K562 (cell line): ENCODE results near the gene CHST12. TPM values are rescaled to one million over a fixed set of nuclear protein-coding genes. Genes with fewer than 3 reads are reported as not detected.

Source experiments
- ADNP ChIP-seq: fragments of 200-800 bp; sonication (Bioruptor generic); IDR thresholded peaks from 2 replicates; pipeline ENCODE4 v1.6.1; 2016; ENCODE audit warnings: missing genetic modification characterization, missing compliant biosample characterization
- BRD9 ChIP-seq: fragments of 450-650 bp; IDR thresholded peaks from 2 replicates; pipeline ENCODE4 v1.6.1; 2018; ENCODE audit warnings: low read depth; ENCODE audit not compliant: partially characterized antibody
- CTBP1 ChIP-seq: fragments of 450-650 bp; IDR thresholded peaks from 2 replicates; pipeline ENCODE4 v1.6.1; 2016; ENCODE audit warnings: borderline replicate concordance
- DACH1 ChIP-seq: fragments of 450-650 bp; IDR thresholded peaks from 2 replicates; pipeline ENCODE4 v1.6.1; 2018; ENCODE audit not compliant: partially characterized antibody
- E2F6 ChIP-seq, 2 experiments: IDR thresholded peaks; 2 replicates each; pipeline ENCODE4 v1.6.1; 2011; ENCODE audit warnings: borderline replicate concordance in 1 of 2, control low read depth in 1 of 2, low read depth in 1 of 2, low read length in 1 of 2, mild to moderate bottlenecking in 1 of 2, mixed read lengths in 1 of 2, moderate library complexity in 1 of 2; ENCODE audit not compliant: insufficient read depth in 1 of 2, insufficient read length in 1 of 2, poor library complexity in 1 of 2, severe bottlenecking in 1 of 2; ENCODE audit errors: extremely low read depth in 1 of 2
- E4F1 ChIP-seq: fragments of 250-450 bp; sonication (Bioruptor Pico); IDR thresholded peaks from 2 replicates; pipeline ENCODE4 v1.5.0; 2021; ENCODE audit warnings: mild to moderate bottlenecking, borderline replicate concordance
- ESRRA ChIP-seq: fragments of 450-650 bp; IDR thresholded peaks from 2 replicates; pipeline ENCODE4 v1.6.1; 2014; ENCODE audit warnings: low read depth, mild to moderate bottlenecking, moderate library complexity, borderline replicate concordance
- FOXM1 ChIP-seq, 2 experiments: fragments of 450-650 bp in 1 of 2; sonication (generic) in 1 of 2; formaldehyde crosslinking in 1 of 2; IDR thresholded peaks; 2 replicates each; pipeline versions ENCODE4 v1.6.1 to v1.9.0; 2017 to 2022; ENCODE audit warnings: low read depth in 2 of 2, mild to moderate bottlenecking in 2 of 2, missing genetic modification reagents in 1 of 2, moderate library complexity in 1 of 2
- KDM1A ChIP-seq, 2 experiments: fragments of 450-650 bp; IDR thresholded peaks; 2 replicates each; pipeline ENCODE4 v1.6.1; 2016; ENCODE audit warnings: mild to moderate bottlenecking in 2 of 2
- NELFE ChIP-seq: IDR thresholded peaks from 2 replicates; pipeline ENCODE4 v1.6.1; 2011; ENCODE audit warnings: mild to moderate bottlenecking; ENCODE audit not compliant: insufficient read depth, insufficient read length
- NFIC ChIP-seq: fragments of 450-650 bp; IDR thresholded peaks from 2 replicates; pipeline ENCODE4 v1.6.1; 2017; ENCODE audit warnings: mild to moderate bottlenecking, inconsistent platforms
- NRF1 ChIP-seq, 2 experiments: fragments of 450-650 bp; IDR thresholded peaks in 1 of 2; conservative IDR thresholded peaks in 1 of 2; 2 replicates each; pipeline ENCODE4 v1.6.1; 2014; ENCODE audit warnings: mild to moderate bottlenecking in 2 of 2
- NUFIP1 ChIP-seq: fragments of 450-650 bp; IDR thresholded peaks from 2 replicates; pipeline ENCODE4 v1.6.1; 2018; ENCODE audit not compliant: partially characterized antibody
- RBFOX2 ChIP-seq: fragments of 200-400 bp; formaldehyde crosslinking; IDR thresholded peaks from 2 replicates; pipeline ENCODE4 v1.6.1; 2017; ENCODE audit warnings: low read depth, mild to moderate bottlenecking, low read length, moderate library complexity
- RCOR1 ChIP-seq, 2 experiments: IDR thresholded peaks; 2 replicates each; pipeline ENCODE4 v1.6.1; 2012; ENCODE audit warnings: low read depth in 2 of 2, low read length in 2 of 2, borderline replicate concordance in 1 of 2, improper control_type of control experiment in 1 of 2
- SIN3B ChIP-seq: fragments of 450-650 bp; IDR thresholded peaks from 2 replicates; pipeline ENCODE4 v1.6.1; 2017; ENCODE audit warnings: low read depth, mild to moderate bottlenecking, moderate library complexity
- SMARCE1 ChIP-seq: fragments of 450-650 bp; IDR thresholded peaks from 2 replicates; pipeline ENCODE4 v1.7.1; 2016; ENCODE audit warnings: mild to moderate bottlenecking
- ZEB2 ChIP-seq: fragments of 450-650 bp; IDR thresholded peaks from 2 replicates; pipeline ENCODE4 v1.6.1; 2016
- ZFP91 ChIP-seq: sonication (generic); formaldehyde crosslinking; IDR thresholded peaks from 2 replicates; pipeline ENCODE4 v1.8.0; 2022; ENCODE audit warnings: mild to moderate bottlenecking, missing genetic modification reagents
- ZNF175 ChIP-seq: fragments of 200-800 bp; sonication (Bioruptor generic); IDR thresholded peaks from 2 replicates; pipeline ENCODE4 v1.6.1; 2016; ENCODE audit warnings: low read depth, mild to moderate bottlenecking, missing genetic modification characterization, missing compliant biosample characterization
- ZNF354B ChIP-seq: fragments of 250-450 bp; sonication (Bioruptor Pico); IDR thresholded peaks from 2 replicates; pipeline ENCODE4 v1.4.0; 2020
- ZNF41 ChIP-seq: fragments of 250-450 bp; sonication (Bioruptor Pico); conservative IDR thresholded peaks from 2 replicates; pipeline ENCODE4 v1.4.0; 2020; ENCODE audit warnings: mild to moderate bottlenecking
- ZNF586 ChIP-seq: fragments of 450-650 bp; formaldehyde crosslinking; conservative IDR thresholded peaks from 2 replicates; pipeline ENCODE4 v1.4.0; 2020; ENCODE audit warnings: mild to moderate bottlenecking, moderate library complexity
- ZNF668 ChIP-seq: fragments of 250-450 bp; sonication (Bioruptor Pico); IDR thresholded peaks from 2 replicates; pipeline ENCODE4 v1.8.0; 2022; ENCODE audit warnings: mild to moderate bottlenecking, inconsistent platforms
- polyA plus RNA-seq, 8 experiments: library from polyadenylated mRNA; depleted of rRNA in 4 of 8; stranded (reverse) in 5 of 8; unstranded in 3 of 8; fragments of >200 nt; fragmentation: Nextera tagmentation in 2 of 8; fragmentation: Illumina TruSeq in 1 of 8; extraction: Ambion mirVana in 2 of 8; extraction: Trizol in 1 of 8; gene quantifications; 2 replicates each; pipeline versions ENCODE4 v1.2.1 to v1.2.3, GENCODE V29; 2011 to 2014; ENCODE audit warnings: inconsistent platforms in 1 of 8, missing spikeins in 1 of 8
- total RNA-seq, 7 experiments: library from RNA; depleted of rRNA in 6 of 7; stranded (reverse); fragments of >200 nt in 6 of 7; fragmentation: Illumina TruSeq in 2 of 7; extraction: Trizol in 2 of 7; gene quantifications; 2 replicates each; pipeline versions ENCODE4 v1.2.1 to v1.2.3, GENCODE V29; 2011 to 2021; ENCODE audit warnings: low replicate concordance in 1 of 7

The CHST12 gene
- total and polyA plus RNA-seq, 9 of the 15 experiments (the other 6 are each of a cell fraction or from before 2014, with no cell fraction given) = 0.18 to 19.8 (median 3.6) TPM

- TF ChIP-seq ZNF175 (CRISPR knock-in tag) (no peak), SMARCE1 (no peak), CTBP1 (peak; percentile 68; the same call in 1 of the 2 replicates), NUFIP1 (peak; percentile 20), ESRRA (peak; percentile 57; the same call in 1 of the 2 replicates), KDM1A (IDR thresholded peaks at IDR 0.05) (peak; percentile 98 to 99), NRF1 (conservative IDR thresholded peaks at IDR 0.05 in 1 of 2, IDR thresholded peaks at IDR 0.05 in 1 of 2) (peak; percentile 90 to 92), RCOR1 (IDR thresholded peaks at IDR 0.05; ENCODE audit: borderline replicate concordance in 1 of 2, low read depth in 2 of 2, low read length in 2 of 2) (peak; percentile 85 to 98), BRD9 (peak; percentile 98), NELFE (no peak), SIN3B (0 out of 2 replicates have a peak, but pooled peaks have one; percentile 26), ZNF41 (no peak), E2F6 (IDR thresholded peaks at IDR 0.05; ENCODE audit: borderline replicate concordance in 1 of 2, extremely low read depth in 1 of 2, insufficient read depth in 1 of 2, insufficient read length in 1 of 2, low read depth in 1 of 2, low read length in 1 of 2, poor library complexity in 1 of 2, severe bottlenecking in 1 of 2) (peak; percentile 71 to 76), FOXM1 (IDR thresholded peaks at IDR 0.05; ENCODE audit: low read depth) (no peak), FOXM1 (CRISPR knock-in tag; IDR thresholded peaks at IDR 0.05; ENCODE audit: low read depth) (0 out of 2 replicates have a peak, but pooled peaks have one; percentile 66), ZEB2 (peak; percentile 51; the same call in 1 of the 2 replicates), ZNF354B (no peak), RBFOX2 (peak; percentile 78), ADNP (tag) (peak; percentile 97), E4F1 (no peak), ZNF586 (CRISPR knock-in tag) (no peak), ZNF668 (0 out of 2 replicates have a peak, but pooled peaks have one; percentile 70), ZFP91 (0 out of 2 replicates have a peak, but pooled peaks have one; percentile 40), NFIC (peak; percentile 56), DACH1 (peak; percentile 66)
Observed at GRCh38 chr7:2403014-2403717, at the start of gene CHST12 (continued).
